ENCODE results near the gene ZFAND3. TPM values are rescaled to one million over a fixed set of nuclear protein-coding genes. Genes with fewer than 3 reads are reported as not detected.
"Not testable (repeated sequence)": the region's sequence is repeated elsewhere in the genome, so short reads cannot be mapped to it uniquely, and the experiment has no call there.

ZFAND3 gene
- total RNA-seq, 2 experiments from 2014 or later, result 8.3 to 33.8 TPM

DNA sequence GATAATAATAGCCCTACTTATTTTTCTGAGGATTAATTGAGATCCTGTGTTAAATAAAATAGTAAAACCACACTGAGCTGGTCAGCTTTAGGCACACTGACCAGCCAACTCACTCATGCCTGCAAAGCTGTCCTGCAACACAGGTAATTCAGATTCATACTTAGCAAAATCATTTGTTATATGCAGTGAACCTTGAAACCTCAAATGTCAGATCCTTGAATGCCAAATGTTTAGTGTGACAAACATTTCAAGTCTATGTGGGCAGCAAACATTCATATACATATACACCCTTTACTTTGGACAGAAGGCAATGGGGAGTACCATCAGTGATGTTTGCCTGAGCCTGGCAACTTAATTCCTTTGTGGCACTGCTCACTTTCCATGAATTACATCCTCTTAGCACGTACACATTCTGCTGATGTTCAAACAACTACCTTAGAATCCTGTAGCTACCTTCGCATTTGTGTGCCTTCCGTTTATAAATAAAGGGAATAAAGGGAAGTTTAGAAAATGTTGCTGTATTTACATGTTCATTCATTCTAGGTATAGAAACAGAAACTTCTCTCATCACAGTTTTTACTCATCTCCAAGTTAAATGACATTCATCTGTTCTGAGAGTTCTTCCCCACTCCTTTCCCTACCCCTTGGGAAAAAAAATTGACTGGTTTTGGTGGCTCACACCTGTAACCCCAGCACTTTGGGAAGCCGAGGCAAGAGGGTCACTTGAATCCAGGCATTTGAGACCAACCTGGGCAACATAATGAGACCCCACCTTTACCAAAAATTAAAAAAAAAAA is 140.8 kb downstream of the ZFAND3 start:
- Histone ChIP-seq H3K27ac (ENCODE audit: low read depth, low read length, poor library complexity, severe bottlenecking) (no peak overlapping the region), H3K4me1 (ENCODE audit: insufficient read depth, low read length, poor library complexity, severe bottlenecking) (peaks cover 4% of the 10 kb centered on the region), H3K4me3 (ENCODE audit: low read depth, low read length, poor library complexity, severe bottlenecking) (no peak overlapping the region), H4K20me1 (ENCODE audit: insufficient read depth, low read length) (no peaks in the 10 kb centered on the region), H3K79me2 (ENCODE audit: insufficient read depth, low read depth, low read length) (no peaks in the 10 kb centered on the region), H3K36me3 (ENCODE audit: insufficient read depth, low read length) (no peaks in the 10 kb centered on the region), H3K9me2 (ENCODE audit: insufficient read depth, low read length) (no peaks in the 10 kb centered on the region), H2AFZ (ENCODE audit: low read length) (no peak overlapping the region), H3K9me3 (ENCODE audit: low read length) (no peaks in the 10 kb centered on the region), H3K4me2 (ENCODE audit: low read length) (no peak overlapping the region)
- no peak for DNase-seq (ENCODE audit: low spot score)
- ChIA-PET POLR2A (interaction anchor here (0.6 kb wide), 1 partner anchor 662 kb away, joined by 3 read pairs; no protein-coding TSS in a partner anchor), CTCF (ENCODE audit: unreplicated experiment) (no interaction called here)
- intact Hi-C loops (cut with micrococcal nuclease; ENCODE audit: unreplicated experiment), result no loop called here
- no TSS peak for BruUV-seq (replicated peaks)
- no peak for TF ChIP-seq EZH2phosphoT487 (IDR thresholded peaks at IDR 0.05; ENCODE audit: borderline replicate concordance, low read depth, low read length)
- TF ChIP-seq, protein P1, sequence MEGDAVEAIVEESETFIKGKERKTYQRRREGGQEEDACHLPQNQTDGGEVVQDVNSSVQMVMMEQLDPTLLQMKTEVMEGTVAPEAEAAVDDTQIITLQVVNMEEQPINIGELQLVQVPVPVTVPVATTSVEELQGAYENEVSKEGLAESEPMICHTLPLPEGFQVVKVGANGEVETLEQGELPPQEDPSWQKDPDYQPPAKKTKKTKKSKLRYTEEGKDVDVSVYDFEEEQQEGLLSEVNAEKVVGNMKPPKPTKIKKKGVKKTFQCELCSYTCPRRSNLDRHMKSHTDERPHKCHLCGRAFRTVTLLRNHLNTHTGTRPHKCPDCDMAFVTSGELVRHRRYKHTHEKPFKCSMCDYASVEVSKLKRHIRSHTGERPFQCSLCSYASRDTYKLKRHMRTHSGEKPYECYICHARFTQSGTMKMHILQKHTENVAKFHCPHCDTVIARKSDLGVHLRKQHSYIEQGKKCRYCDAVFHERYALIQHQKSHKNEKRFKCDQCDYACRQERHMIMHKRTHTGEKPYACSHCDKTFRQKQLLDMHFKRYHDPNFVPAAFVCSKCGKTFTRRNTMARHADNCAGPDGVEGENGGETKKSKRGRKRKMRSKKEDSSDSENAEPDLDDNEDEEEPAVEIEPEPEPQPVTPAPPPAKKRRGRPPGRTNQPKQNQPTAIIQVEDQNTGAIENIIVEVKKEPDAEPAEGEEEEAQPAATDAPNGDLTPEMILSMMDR (conservative IDR thresholded peaks at IDR 0.05; ENCODE audit: low read length), result no peak

DNA sequence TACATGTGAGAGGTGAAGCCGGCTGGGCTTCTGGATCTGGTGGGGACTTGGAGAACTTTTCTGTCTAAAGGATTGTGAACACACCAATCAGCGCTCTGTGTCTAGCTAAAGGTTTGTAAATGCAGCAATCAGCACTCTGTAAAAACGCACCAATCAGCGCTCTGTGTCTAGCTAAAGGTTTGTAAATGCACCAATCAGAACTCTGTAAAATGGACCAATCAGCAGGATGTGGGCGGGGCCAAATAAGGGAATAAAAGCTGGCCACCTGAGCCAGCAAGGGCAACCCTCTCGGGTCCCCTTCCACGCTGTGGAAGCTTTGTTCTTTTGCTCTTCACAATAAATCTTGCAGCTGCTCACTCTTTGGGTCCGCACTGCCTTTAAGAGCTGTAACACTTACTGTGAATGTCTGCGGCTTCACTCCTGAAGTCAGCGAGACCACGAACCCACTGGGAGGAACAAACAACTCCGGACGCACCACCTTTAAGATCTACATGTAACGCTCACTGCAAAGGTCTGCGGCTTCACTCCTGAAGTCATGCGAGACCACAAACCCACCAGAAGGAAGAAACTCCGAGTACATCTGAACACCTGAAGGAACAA is 143.1 kb downstream of the ZFAND3 start:
- BruUV-seq (replicated peaks); H2AFZ ChIP-seq (ENCODE audit: low read length); H3K79me2 ChIP-seq (ENCODE audit: insufficient read depth, low read depth, low read length); H3K4me2 ChIP-seq (ENCODE audit: low read length); H3K36me3 ChIP-seq (ENCODE audit: insufficient read depth, low read length); DNase-seq (ENCODE audit: low spot score); H3K4me1 ChIP-seq (ENCODE audit: insufficient read depth, low read length, poor library complexity, severe bottlenecking); CTCF ChIA-PET (ENCODE audit: unreplicated experiment); H3K9me3 ChIP-seq (ENCODE audit: low read length); H3K4me3 ChIP-seq (ENCODE audit: low read depth, low read length, poor library complexity, severe bottlenecking); H3K9me2 ChIP-seq (ENCODE audit: insufficient read depth, low read length); intact Hi-C loops (cut with micrococcal nuclease; ENCODE audit: unreplicated experiment); H3K27ac ChIP-seq (ENCODE audit: low read depth, low read length, poor library complexity, severe bottlenecking); H4K20me1 ChIP-seq (ENCODE audit: insufficient read depth, low read length): not testable (repeated sequence)
- POLR2A ChIA-PET, result interaction anchor here (1.0 kb wide), 1 partner anchor 26 kb away, joined by 3 read pairs; no protein-coding TSS in a partner anchor

DNA sequence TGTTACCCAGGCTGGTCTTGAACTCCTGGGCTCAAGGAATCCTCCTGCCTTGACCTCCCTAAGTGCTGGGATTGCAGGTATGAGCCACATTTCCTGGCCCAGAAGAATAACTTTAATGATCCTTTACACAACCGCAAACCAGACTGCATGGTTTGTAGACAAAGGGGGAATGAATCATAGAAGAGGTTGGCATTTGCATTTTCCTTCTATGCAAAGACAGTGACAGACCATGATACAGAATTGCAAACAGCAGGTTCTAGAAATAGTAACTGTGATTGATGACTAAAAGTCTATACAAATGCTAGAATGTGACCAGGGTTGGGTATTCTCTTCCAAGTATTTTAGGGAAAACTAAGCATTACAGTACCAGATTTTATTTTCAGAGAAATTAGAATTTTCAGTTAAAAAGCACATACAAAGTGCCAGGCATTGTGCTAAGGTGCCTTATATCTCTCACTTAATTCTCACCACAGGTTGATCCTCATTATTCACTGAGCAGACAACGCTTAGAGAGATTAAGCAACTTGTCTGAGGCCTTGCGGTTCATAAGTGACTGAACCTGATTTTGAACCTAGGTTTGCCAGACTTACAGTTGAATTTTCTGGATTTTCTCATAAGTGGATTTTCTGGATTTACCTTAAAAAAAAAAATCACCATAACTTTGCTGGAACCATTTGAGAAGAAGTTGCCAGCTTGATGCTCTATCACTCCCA is 146.6 kb downstream of the ZFAND3 start:
- DNase-seq (ENCODE audit: low spot score), result no peak
- BruUV-seq (replicated peaks), result no TSS peak
- POLR2A ChIA-PET, result interaction anchor here (0.7 kb wide), 1 partner anchor 13 kb away, joined by 3 read pairs; no protein-coding TSS in a partner anchor
- Histone ChIP-seq H4K20me1 (ENCODE audit: insufficient read depth, low read length) (no peaks in the 10 kb centered on the region), H3K36me3 (ENCODE audit: insufficient read depth, low read length) (no peaks in the 10 kb centered on the region), H2AFZ (ENCODE audit: low read length) (no peak overlapping the region), H3K4me1 (ENCODE audit: insufficient read depth, low read length, poor library complexity, severe bottlenecking) (no peaks in the 10 kb centered on the region), H3K4me3 (ENCODE audit: low read depth, low read length, poor library complexity, severe bottlenecking) (no peak overlapping the region), H3K9me3 (ENCODE audit: low read length) (no peaks in the 10 kb centered on the region), H3K27ac (ENCODE audit: low read depth, low read length, poor library complexity, severe bottlenecking) (no peak overlapping the region), H3K4me2 (ENCODE audit: low read length) (no peak overlapping the region), H3K9me2 (ENCODE audit: insufficient read depth, low read length) (no peaks in the 10 kb centered on the region), H3K79me2 (ENCODE audit: insufficient read depth, low read depth, low read length) (no peaks in the 10 kb centered on the region; the same call in 1 of the 2 replicates)
- intact Hi-C loops (cut with micrococcal nuclease; ENCODE audit: unreplicated experiment), result no loop called here
- TF ChIP-seq EZH2phosphoT487 (IDR thresholded peaks at IDR 0.05; ENCODE audit: borderline replicate concordance, low read depth, low read length), result no peak
- TF ChIP-seq, protein P1 (conservative IDR thresholded peaks at IDR 0.05; ENCODE audit: low read length), result no peak
- CTCF ChIA-PET (ENCODE audit: unreplicated experiment), result no interaction called here

All from OCI-LY7 (cell line).